HG03354 (cell line): ENCODE data around the gene RILPL2.
A peak's percentile ranks its signal among the peaks of the same experiment; 100 is the strongest.
"Not testable (repeated sequence)": the region's sequence is repeated elsewhere in the genome, so short reads cannot be mapped to it uniquely, and the experiment has no call there.

Experiments
- ATAC-seq: cut with Tn5 transposase; IDR thresholded peaks from one replicate; pipeline ENCODE4 v1.9.1; 2021; ENCODE audit warnings: mild to moderate bottlenecking; ENCODE audit not compliant: unreplicated experiment, poor library complexity, severe bottlenecking

The RILPL2 gene

GRCh38 chr12:123408619-123409018 is 27.9 kb downstream of the RILPL2 start:
- ATAC-seq = not testable (repeated sequence)

DNA sequence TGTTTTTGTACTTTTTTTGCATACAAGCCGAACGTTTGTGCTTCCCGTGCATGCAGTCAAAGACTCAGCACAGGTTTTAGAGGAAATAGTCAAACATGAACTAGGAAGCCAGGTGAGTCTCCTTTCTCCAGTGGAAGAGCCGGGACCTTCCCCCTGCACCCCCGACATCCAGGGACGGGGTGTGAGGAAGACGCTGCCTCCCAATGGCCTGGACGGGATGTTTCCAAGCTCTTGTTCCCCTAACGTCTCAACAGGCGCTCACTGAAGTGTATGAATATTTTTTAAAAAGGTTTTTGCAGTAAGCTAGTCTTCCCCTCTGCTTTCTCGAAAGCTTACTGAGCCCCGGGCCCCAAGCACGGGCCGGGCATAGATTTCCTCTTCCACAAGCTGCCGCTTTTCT is 28.6 kb downstream of the RILPL2 start:
- not testable (repeated sequence) for ATAC-seq

GRCh38 chr12:123407269-123407668 is 29.2 kb downstream of the RILPL2 start:
- not testable (repeated sequence) for ATAC-seq

DNA sequence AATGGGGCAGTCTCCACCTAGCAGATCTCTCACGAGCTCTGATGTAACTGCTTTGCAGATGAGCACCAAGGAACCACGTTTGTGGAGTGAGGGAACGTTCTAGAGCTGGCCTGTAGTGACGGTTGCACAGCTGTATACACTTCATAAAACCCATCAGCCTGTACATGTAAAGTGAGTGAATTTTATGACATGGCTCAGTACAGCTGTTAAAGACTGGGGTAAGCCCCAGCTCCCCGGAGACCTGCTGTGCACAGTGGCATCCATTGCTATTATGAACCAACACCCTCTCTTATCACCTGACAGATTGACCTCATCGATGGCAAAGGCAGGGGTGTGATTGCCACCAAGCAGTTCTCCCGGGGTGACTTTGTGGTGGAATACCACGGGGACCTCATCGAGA is 31.9 kb downstream of the RILPL2 start:
- no peak for ATAC-seq

GRCh38 chr12:123401753-123402683 is 34.5 kb downstream of the RILPL2 start:
- ATAC-seq = no peak

DNA sequence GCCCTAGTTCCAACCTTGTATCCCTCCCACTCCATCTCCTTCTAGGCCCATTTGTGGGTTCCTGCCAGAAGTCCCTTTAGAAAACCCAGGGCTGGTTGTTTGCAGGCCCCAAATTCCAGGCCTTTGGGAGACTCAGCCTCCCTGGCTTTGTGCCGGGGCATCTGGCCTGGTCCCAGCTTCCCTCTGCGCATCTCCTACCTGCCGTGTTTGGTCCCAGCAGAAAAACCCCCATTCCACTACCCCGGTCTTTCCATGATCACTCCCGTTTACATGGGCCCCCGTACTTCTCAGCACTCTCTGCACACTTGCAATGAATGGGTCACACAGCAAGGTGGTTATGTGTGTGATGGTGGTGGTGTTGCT is 37.2 kb downstream of the RILPL2 start:
- ATAC-seq = no peak

DNA sequence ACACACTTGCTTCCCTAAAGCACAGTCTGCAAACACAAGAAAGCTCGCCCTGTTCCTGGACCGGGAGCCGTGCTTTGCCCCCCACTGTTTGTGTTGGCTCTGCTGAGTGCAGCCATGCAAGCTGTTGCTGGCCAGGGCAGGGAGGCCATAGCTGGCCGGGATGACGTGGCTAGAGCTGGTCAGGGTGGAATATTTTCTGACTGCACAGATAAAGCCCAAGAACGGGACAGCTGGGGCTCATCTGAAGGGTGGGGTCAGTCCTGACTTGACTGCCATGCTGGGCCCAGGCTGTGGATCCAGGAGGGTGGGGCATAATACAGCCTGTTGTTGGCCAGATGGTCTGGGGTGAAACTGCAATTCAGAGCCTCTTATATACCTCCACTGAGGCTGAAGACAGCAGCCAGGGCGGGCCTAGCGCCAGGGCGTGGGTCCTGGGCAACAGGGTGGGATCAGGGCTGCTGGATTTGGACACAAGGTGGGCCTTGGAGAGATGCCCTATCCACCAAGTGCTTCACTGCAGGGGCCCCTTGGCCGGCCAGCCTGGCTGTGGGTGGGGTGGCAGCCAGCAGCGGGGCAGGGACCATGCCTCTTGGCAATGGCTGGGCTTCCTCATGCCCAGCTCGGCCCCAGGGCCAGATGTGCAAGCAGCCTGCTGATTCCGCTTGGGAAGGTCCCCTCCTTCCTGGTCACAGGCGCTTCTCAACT is 37.8 kb downstream of the RILPL2 start:
- no peak for ATAC-seq

DNA sequence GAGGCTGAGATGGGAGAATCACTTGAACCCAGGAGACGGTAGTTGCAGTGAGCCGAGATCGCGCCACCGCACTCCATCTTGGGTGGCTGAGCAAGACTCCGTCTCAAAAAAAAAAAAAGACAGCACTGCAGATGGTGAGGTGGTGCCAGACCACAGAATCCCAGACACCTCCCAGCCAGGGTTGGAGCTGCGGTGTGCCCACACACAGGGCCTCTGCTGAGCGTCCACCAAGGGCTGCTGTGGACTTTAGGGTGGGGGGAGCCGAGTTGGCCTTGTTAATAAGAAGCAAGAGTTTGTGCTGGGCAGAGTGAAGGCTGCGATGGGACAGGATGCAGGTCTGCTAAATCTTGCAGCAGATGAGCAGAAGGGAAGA is 38.3 kb downstream of the RILPL2 start:
- no peak for ATAC-seq

DNA sequence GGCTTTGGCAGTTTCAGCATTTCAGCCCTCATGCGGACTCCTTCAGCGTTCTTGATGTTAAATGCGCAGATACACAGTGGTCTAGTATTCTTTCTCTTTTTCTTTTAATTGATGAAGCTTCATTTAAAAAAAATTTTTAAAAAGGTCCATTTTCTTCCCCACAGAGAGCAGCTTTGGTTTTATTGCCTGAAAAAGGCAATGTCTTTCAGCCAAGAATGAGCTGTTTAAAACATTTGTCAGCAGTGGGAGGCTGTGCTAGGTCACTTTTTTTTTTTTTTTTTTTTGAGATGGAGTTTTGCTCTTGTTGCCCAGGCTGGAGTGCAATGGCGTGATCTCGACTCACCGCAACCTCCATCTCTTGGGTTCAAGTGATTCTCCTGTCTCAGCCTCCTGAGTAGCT is 39.1 kb downstream of the RILPL2 start:
- ATAC-seq = no peak

DNA sequence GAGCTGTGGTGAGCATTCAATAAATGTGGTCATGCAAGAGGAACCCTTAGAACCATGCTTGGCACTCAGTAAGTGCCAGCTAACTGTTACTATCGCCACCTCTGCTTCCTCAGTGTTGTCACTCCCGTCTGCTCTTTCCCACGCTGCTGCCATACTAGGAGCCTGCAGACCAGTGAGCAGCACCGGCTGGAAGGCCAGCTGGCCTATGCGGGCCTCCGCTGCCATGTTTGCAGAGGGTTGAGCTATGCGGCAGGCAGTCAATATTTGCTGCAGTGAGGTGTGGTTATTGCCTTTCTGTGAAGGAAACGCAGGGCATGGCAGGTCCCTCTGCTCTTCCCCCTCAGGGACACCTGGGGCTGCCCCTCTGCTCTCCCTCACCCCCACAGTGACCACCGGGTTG is 39.5 kb downstream of the RILPL2 start:
- ATAC-seq = no peak

- ATAC-seq = no peak
Measured at GRCh38 chr12:123396543-123396942, 39.9 kb downstream of the RILPL2 start.

- no peak for ATAC-seq
Measured at GRCh38 chr12:123395236-123395635, 41.2 kb downstream of the RILPL2 start.

- no peak for ATAC-seq
Measured at GRCh38 chr12:123393747-123394146, 42.7 kb downstream of the RILPL2 start.

DNA sequence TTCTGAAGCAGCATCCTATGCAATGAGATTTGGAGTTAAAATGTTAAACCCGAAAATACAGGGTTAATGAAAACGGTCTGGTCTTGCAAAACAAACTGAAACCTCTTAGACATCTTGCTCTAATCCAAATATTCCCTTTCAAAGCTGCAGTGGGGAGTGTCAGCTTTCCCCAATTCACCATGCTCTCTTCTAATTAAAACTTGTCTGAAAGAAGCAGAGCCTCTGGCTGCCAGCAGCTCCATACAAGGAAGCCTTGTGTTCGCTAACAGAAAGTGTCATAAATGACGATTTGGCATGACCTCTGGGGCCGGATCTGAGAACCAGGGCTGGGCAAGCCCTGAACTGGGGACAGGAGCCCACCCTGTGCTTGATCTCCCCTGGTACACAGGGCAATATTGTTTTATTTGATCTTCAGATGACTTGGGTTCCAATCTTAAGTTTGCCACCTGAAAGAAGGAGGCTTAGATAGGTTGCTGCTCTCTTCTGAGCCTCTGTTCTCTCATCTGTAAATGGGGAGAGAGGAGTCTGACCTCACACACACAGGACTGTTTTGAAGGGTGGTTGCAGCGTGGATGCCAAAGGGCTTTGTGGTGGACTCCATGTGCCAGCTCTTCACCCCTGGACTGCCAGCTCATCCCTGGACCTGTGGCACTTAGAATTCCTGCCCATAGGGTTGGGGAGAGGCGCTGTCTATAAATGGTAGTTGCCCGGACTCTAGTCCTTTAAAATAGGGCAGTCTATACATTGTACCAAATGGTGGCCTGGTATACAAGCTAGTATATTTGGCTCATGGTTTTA is 44.7 kb downstream of the RILPL2 start:
- ATAC-seq = no peak

DNA sequence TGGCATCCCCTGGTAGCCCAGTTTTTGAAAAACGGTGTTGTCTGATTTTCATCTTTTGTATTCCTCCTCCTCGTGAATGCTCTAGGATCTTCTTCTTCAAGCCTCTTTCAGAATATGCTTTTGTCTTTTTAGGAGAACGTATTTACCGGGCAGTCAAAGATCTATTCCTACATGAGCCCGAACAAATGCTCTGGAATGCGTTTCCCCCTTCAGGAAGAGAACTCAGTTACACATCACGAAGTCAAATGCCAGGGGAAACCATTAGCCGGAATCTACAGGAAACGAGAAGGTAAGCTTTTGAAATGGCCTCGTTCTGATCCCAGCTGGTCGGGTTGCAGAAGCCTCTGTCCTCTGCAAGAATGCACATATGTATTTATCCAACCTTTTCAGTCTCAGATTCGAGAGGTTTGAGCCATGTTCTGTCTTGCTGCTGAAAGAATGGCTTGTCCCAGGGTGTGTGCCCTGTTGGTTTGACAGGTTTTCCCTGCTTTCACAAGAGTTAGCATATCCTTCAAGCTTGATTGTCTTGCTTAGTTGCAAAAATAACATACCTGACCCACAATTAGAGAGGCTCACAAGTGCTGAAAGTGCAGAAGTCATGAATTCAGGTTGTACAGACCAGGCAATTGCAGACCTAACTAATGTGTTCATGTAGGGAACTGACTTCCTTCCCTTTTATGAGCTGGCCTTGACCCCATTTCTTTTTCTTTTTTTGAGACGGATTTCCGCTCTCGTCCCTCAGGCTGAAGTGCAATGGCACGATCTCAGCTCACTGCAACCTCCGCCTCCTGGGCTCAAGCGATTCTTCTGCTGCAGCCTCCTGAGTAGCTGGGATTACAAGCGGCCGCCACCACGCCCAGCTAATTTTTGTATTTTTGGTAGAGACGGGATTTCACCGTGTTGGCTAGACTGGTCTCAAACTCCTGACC is 45.7 kb downstream of the RILPL2 start:
- no peak for ATAC-seq

DNA sequence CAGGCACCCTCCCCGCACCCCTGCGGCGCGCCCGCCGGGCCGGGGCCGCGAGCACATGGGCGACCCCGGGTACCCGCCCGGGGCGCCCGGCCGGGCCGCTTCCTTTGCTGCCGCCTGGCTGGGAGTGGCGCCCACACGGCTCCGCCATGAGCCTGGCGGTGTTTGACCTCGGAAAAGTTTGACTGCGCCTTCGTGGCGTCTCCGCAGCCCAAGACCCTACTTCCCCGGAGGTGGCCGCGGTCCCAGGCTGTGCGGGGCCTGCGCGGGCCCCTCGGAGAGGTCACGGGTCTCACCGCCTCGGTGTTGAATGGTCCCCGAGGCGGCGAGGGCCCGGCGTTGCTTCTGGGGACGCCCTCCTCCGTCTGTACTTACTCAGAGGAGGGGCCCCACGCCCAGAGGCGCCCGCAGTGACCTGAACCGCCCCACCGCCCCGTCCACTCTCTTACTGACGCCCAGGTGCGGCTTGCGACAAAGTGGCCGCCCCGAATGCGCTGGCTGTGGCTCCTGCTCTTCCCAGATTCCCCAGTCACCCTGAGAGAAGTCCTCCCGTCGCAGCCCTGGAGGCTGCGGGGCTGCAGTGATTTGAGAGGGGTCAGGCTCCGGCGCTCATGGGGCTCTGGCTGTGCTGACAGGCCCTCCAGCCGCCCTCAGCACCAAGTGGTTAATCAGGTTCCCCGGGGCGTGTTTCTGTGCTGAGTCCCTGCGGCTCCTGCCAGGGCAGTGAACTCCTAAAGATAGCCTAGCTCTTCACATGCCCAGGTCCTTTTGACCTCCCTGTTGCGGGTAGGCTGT is 46.7 kb downstream of the RILPL2 start:
- peak; percentile 34 for ATAC-seq

- ATAC-seq = peak; percentile 28
Measured at GRCh38 chr12:123388951-123389559, 47.4 kb downstream of the RILPL2 start.
